HG03060 (cell line): ENCODE results near the gene CYP2J2.
"Not testable (repeated sequence)": the region's sequence is repeated elsewhere in the genome, so short reads cannot be mapped to it uniquely, and the experiment has no call there.

Experiments
- ATAC-seq: cut with Tn5 transposase; IDR thresholded peaks from one replicate; pipeline ENCODE4 v1.9.1; 2021; ENCODE audit warnings: low read depth, moderate number of reproducible peaks; ENCODE audit not compliant: unreplicated experiment

CYP2J2 gene

GRCh38 chr1:59921258-59921899 is 5.2 kb downstream of the CYP2J2 start:
- ATAC-seq: not testable (repeated sequence)

- no peak for ATAC-seq
These were observed 6.8 kb downstream of the CYP2J2 start for GRCh38 chr1:59919746-59920145.

- no peak for ATAC-seq
These were observed 8.8 kb downstream of the CYP2J2 start for GRCh38 chr1:59917785-59918180.

- no peak for ATAC-seq
These were observed 9.4 kb downstream of the CYP2J2 start for GRCh38 chr1:59917026-59917784.

- no peak for ATAC-seq
These were observed 11.1 kb downstream of the CYP2J2 start for GRCh38 chr1:59915516-59915915.

GRCh38 chr1:59914791-59915286 is 11.7 kb downstream of the CYP2J2 start:
- ATAC-seq: not testable (repeated sequence)

- no peak for ATAC-seq
These were observed 17.9 kb downstream of the CYP2J2 start for GRCh38 chr1:59908682-59909081.

- no peak for ATAC-seq
These were observed 18.5 kb downstream of the CYP2J2 start for GRCh38 chr1:59908084-59908483.

GRCh38 chr1:59906931-59907330 is 19.6 kb downstream of the CYP2J2 start:
- no peak for ATAC-seq

GRCh38 chr1:59903141-59903754 is 23.3 kb downstream of the CYP2J2 start:
- ATAC-seq: peak; percentile 65

GRCh38 chr1:59901770-59902388 is 24.7 kb downstream of the CYP2J2 start:
- no peak for ATAC-seq

GRCh38 chr1:59900640-59901039 is 25.9 kb downstream of the CYP2J2 start:
- no peak for ATAC-seq

- no peak for ATAC-seq
These were observed 27.6 kb downstream of the CYP2J2 start for GRCh38 chr1:59898927-59899326.

- no peak for ATAC-seq
These were observed 29.4 kb downstream of the CYP2J2 start for GRCh38 chr1:59897165-59897564.

- no peak for ATAC-seq
These were observed 33.4 kb downstream of the CYP2J2 start for GRCh38 chr1:59892841-59893811.

- ATAC-seq: no peak
These were observed 41.3 kb downstream of the CYP2J2 start for GRCh38 chr1:59885160-59885832.

GRCh38 chr1:59880735-59881134 is 45.8 kb downstream of the CYP2J2 start:
- no peak for ATAC-seq

- no peak for ATAC-seq
These were observed 46.5 kb downstream of the CYP2J2 start for GRCh38 chr1:59879996-59880505.

- no peak for ATAC-seq
These were observed 47.0 kb downstream of the CYP2J2 start for GRCh38 chr1:59879574-59879973.
